Activated T-helper 1 cell treated with anti-CD3 and anti-CD28 coated beads, Interleukin-12 subunit alpha, Interleukin-12 subunit beta, Interleukin-2, Interleukin-4 antibody, amounts not matched to agents 30 ng/mL and 10 ng/mL and 1 ng/mL, durations not matched to agents 14 hours and 24 hours and 36 hours (primary cell): ENCODE data around the gene ETFA. TPM values are rescaled to one million over a fixed set of nuclear protein-coding genes. Genes with fewer than 3 reads are reported as not detected.
"Not testable (repeated sequence)": the region's sequence is repeated elsewhere in the genome, so short reads cannot be mapped to it uniquely, and the experiment has no call there.

Experiments used
- DNase-seq: peaks from one replicate; pipeline ENCODE4 v3.0.0; 2021; ENCODE audit warnings: low spot score
- H3K27ac Mint-ChIP-seq: one replicate; pipeline ENCODE4 v1.8.0; 2021; ENCODE audit warnings: mild to moderate bottlenecking, mixed read lengths
- H3K27me3 Mint-ChIP-seq: one replicate; pipeline ENCODE4 v1.8.0; 2022; ENCODE audit warnings: mild to moderate bottlenecking, moderate library complexity, mixed read lengths; ENCODE audit not compliant: insufficient read depth
- H3K36me3 Mint-ChIP-seq: one replicate; pipeline ENCODE4 v1.8.0; 2021; ENCODE audit warnings: low read depth, mixed read lengths
- H3K4me1 Mint-ChIP-seq: one replicate; pipeline ENCODE4 v1.8.0; 2021; ENCODE audit warnings: low read depth, mixed read lengths
- H3K4me3 Mint-ChIP-seq: one replicate; pipeline ENCODE4 v1.8.0; 2021; ENCODE audit warnings: mild to moderate bottlenecking, moderate library complexity, mixed read lengths
- H3K9me3 Mint-ChIP-seq: one replicate; pipeline ENCODE4 v1.8.0; 2021; ENCODE audit warnings: mixed read lengths
- intact Hi-C: fragments of 100-400 bp; cut with micrococcal nuclease; formaldehyde crosslinking; loops from one replicate; pipeline ENCODE4 v1.15.1; 2024
- total RNA-seq: library from RNA; stranded (reverse); gene quantifications from 2 replicates; pipeline ENCODE4 v1.2.3, GENCODE V29; 2022

ETFA gene
- total RNA-seq, 1 donor from 2014 or later: 129 TPM

- DNase-seq: no peak
- Mint-ChIP-seq H3K4me3 (no peak overlapping the region), H3K27me3 (no peaks in the 10 kb centered on the region), H3K27ac (no peak overlapping the region), H3K36me3 (peaks cover 37% of the 10 kb centered on the region), H3K9me3 (peaks cover 2% of the 10 kb centered on the region), H3K4me1 (no peaks in the 10 kb centered on the region)
- intact Hi-C loops: loop anchor here (1.0 kb wide), 1 partner anchor 14 kb away; no protein-coding TSS in a partner anchor
Observed at GRCh38 chr15:76270876-76271275, 40.4 kb downstream of the ETFA start.

GRCh38 chr15:76267077-76267476, 44.2 kb downstream of the ETFA start:
- Mint-ChIP-seq H3K9me3 (peaks cover 38% of the 10 kb centered on the region), H3K27me3 (no peaks in the 10 kb centered on the region), H3K4me1 (no peaks in the 10 kb centered on the region), H3K36me3 (peaks cover 67% of the 10 kb centered on the region), H3K4me3 (no peak overlapping the region), H3K27ac (no peak overlapping the region)
- intact Hi-C loops: no loop called here
- no peak for DNase-seq

DNA sequence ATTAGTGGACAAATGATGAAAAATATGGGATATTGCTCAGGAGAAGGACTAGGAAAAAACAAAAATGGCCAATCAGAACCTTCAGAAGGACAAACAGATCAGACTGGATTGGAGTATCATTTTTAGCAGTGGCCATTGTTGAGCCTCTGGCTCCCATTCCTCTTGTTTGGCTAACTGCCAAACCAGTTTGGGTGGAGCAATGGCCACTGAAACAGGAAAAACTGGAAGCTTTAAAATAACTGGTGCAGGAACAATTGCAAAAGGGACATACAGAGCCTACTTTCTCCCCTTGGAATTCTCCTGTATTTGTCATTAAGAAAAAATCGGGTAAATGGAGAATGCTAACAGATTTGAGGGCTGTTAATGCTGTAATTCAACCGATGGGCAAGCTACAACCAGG, 45.5 kb downstream of the ETFA start:
- Mint-ChIP-seq H3K9me3 (peaks cover 41% of the 10 kb centered on the region), H3K36me3 (peaks cover 72% of the 10 kb centered on the region)
- DNase-seq, intact Hi-C loops, H3K4me3 Mint-ChIP-seq, H3K4me1 Mint-ChIP-seq, H3K27ac Mint-ChIP-seq, H3K27me3 Mint-ChIP-seq: not testable (repeated sequence)

GRCh38 chr15:76260246-76260938, 50.9 kb downstream of the ETFA start:
- Mint-ChIP-seq H3K9me3 (peaks cover 34% of the 10 kb centered on the region), H3K36me3 (peaks cover 47% of the 10 kb centered on the region), H3K27ac (no peak overlapping the region), H3K4me3 (no peak overlapping the region), H3K27me3 (no peaks in the 10 kb centered on the region), H3K4me1 (no peaks in the 10 kb centered on the region)
- intact Hi-C loops: no loop called here
- DNase-seq: no peak

DNA sequence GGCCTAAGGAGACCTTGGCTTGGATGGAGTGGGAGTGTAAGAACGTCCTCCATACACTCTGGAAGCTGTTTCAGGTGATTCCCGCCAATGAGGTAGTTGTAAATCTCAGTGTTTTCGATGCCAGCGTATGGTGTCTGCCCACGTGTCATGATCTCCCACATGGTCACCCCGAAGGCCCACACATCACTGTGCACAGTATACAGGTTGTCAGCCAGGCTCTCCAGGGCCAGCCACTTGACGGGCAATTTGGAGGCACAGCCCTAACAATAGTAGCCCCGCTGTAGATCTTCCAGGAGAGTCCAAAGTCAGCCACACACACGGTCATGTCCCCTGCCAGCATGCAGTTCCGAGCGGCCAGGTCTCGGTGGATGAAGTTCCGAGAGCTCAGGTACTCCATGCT, 51.9 kb downstream of the ETFA start:
- DNase-seq: no peak
- Mint-ChIP-seq H3K4me1 (no peaks in the 10 kb centered on the region), H3K9me3 (peaks cover 24% of the 10 kb centered on the region), H3K27me3 (no peaks in the 10 kb centered on the region), H3K27ac (no peak overlapping the region), H3K36me3 (peaks cover 37% of the 10 kb centered on the region), H3K4me3 (no peak overlapping the region)
- intact Hi-C loops: no loop called here

- H3K36me3 Mint-ChIP-seq: peaks cover 28% of the 10 kb centered on the region
- H3K9me3 Mint-ChIP-seq: peaks cover 15% of the 10 kb centered on the region
- no peaks in the 10 kb centered on the region for H3K4me1 Mint-ChIP-seq
- no peaks in the 10 kb centered on the region for H3K27me3 Mint-ChIP-seq
- H3K4me3 Mint-ChIP-seq: no peak overlapping the region
- no peak for DNase-seq
- H3K27ac Mint-ChIP-seq: no peak overlapping the region
- intact Hi-C loops: no loop called here
Observed at GRCh38 chr15:76258460-76258859, 52.8 kb downstream of the ETFA start.

DNA sequence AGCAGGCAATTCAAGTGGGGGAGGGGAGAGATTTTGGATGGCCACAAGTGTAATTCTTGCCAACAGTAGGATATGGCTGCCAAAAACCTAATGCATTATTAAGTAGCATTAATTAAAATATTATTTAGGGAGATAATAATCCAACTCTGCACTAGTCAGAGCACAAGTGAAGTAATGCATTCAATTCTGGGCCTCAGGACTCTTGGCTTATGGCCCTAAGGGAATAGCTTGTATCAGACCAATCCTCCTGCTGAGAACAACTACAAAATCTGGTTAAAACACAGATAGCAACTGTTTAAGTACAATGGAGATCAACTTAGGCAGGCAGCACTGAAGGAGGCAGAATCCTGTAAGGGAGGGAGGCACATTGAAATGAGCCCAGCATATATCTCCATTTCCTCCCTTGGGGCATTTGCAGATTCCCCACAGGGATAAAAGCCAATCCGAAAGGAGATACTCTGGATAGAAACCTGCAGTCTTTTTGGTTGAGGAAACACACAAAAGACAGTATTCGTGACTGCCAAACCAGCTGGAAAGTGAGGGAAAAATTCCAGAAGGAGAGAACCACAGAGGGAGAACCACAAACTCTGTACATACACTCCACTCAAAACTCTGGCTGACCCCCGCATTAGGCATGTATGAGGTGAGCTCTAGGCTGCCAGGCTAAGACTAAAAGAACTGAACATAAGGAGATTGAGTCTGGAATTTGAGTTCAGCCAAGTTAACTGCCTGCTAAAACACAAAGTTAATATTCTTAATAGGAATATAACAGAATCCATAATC, 57.4 kb downstream of the ETFA start:
- Mint-ChIP-seq H3K27me3 (no peaks in the 10 kb centered on the region), H3K36me3 (peaks cover 3% of the 10 kb centered on the region), H3K27ac (no peak overlapping the region), H3K9me3 (no peaks in the 10 kb centered on the region), H3K4me3 (no peak overlapping the region), H3K4me1 (no peaks in the 10 kb centered on the region)
- DNase-seq: no peak
- intact Hi-C loops: no loop called here

- Mint-ChIP-seq H3K4me1 (no peaks in the 10 kb centered on the region), H3K36me3 (peaks cover 2% of the 10 kb centered on the region), H3K27ac (no peak overlapping the region), H3K9me3 (no peaks in the 10 kb centered on the region), H3K4me3 (no peak overlapping the region), H3K27me3 (no peaks in the 10 kb centered on the region)
- DNase-seq: no peak
- intact Hi-C loops: no loop called here
Observed at GRCh38 chr15:76252249-76252648, 59.0 kb downstream of the ETFA start.

DNA sequence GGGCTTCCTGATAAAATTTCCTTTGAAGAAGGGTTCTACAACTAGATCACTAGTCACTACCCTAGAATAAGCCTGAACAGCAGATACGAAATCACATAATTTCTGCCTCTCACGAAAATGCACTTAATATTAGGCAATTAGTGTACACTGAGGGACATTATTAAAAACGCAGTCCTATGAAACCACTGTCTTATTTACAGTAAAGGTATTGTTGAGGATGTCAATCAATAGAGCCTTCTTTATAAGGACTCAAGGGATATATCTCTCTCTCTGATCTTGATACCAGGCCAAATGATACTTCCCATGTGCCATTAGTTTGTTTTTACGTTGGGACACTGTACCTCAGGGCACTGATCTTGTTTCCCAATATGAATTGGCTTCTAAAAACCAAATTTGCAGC, 59.6 kb downstream of the ETFA start:
- Mint-ChIP-seq H3K4me3 (no peak overlapping the region), H3K4me1 (no peaks in the 10 kb centered on the region), H3K36me3 (peaks cover 2% of the 10 kb centered on the region), H3K9me3 (no peaks in the 10 kb centered on the region), H3K27ac (no peak overlapping the region), H3K27me3 (no peaks in the 10 kb centered on the region)
- intact Hi-C loops: no loop called here
- no peak for DNase-seq

- Mint-ChIP-seq H3K27ac (no peak overlapping the region), H3K9me3 (no peaks in the 10 kb centered on the region), H3K4me1 (no peaks in the 10 kb centered on the region), H3K27me3 (no peaks in the 10 kb centered on the region), H3K4me3 (no peak overlapping the region), H3K36me3 (peaks cover 7% of the 10 kb centered on the region)
- intact Hi-C loops: no loop called here
- no peak for DNase-seq
Observed at GRCh38 chr15:76245072-76245610, 66.1 kb downstream of the ETFA start.

- DNase-seq: no peak
- no peaks in the 10 kb centered on the region for H3K27me3 Mint-ChIP-seq
- no peak overlapping the region for H3K4me3 Mint-ChIP-seq
- H3K4me1 Mint-ChIP-seq: no peaks in the 10 kb centered on the region
- peaks cover 7% of the 10 kb centered on the region for H3K36me3 Mint-ChIP-seq
- intact Hi-C loops: no loop called here
- H3K27ac Mint-ChIP-seq: no peak overlapping the region
- H3K9me3 Mint-ChIP-seq: no peaks in the 10 kb centered on the region
Observed at GRCh38 chr15:76239786-76240185, 71.5 kb downstream of the ETFA start.

DNA sequence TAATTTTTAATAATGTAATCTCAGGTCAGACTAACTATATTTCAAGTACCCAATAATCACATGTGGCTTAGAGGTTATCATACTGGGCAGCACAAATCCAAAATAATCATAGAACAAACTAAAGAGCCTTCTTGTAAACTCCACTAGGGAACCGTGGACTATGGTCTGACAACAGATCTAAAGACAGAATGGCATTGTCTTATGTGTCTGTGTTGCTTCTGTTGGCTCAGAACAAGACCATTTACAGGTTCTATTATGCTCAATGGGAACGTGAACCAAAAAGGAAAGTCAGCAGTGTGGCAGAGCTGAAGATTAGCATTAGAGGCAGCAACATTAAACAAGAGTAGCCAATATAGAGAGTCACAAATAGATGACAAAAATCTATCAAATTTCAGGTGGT, 74.9 kb downstream of the ETFA start:
- Mint-ChIP-seq H3K27ac (no peak overlapping the region), H3K9me3 (no peaks in the 10 kb centered on the region), H3K4me1 (no peaks in the 10 kb centered on the region), H3K4me3 (no peak overlapping the region), H3K27me3 (no peaks in the 10 kb centered on the region), H3K36me3 (peaks cover 3% of the 10 kb centered on the region)
- intact Hi-C loops: no loop called here
- no peak for DNase-seq

DNA sequence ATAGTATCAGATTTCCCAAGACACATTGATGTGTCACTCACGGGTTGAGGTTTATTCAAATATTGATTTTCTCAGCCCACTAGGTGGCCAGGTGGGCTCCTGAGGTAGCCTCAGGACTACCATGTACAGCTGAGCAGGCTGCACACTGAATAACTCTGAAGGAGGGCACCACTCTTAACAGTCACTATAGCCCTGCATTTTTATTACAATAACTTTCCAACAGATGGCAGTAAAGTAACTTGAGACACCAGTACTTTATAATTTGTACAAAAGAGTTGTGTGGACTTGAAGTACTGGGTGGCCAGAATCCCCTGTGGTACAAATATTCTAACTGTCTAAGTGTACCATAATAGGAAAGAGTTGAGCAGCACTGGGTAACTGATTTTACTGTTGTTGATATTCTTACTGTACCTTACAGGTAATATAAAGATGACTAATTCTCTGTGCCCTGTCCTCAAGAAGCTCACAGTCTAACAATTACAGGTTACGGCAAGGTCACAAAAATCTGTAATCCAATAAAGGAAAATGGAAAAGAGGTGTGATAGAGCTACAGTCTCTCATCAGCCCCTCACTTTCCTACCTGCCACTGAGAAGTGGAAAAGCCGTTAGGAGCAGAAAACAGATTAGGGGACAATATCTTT, 76.0 kb downstream of the ETFA start:
- no peak for DNase-seq
- Mint-ChIP-seq H3K4me1 (no peaks in the 10 kb centered on the region), H3K36me3 (peaks cover 6% of the 10 kb centered on the region), H3K27ac (no peak overlapping the region), H3K4me3 (no peak overlapping the region), H3K27me3 (no peaks in the 10 kb centered on the region), H3K9me3 (no peaks in the 10 kb centered on the region)
- intact Hi-C loops: loop anchor here (1.0 to 2.0 kb wide), 4 partner anchors 101 to 696 kb away; partner anchors contain the start of genes ISL2 and RCN2
